Cardiac fibroblast (primary cell): ENCODE data around the gene TNNC2.

ENCODE experiments used
- DNase-seq, 2 donors: peaks; one replicate each; pipeline versions ENCODE4 v3.0.0 to v3.0.0-alpha.2; 2010; ENCODE audit warnings: low read depth in 2 of 2
- H3K4me3 ChIP-seq, 2 donors: replicated peaks in 1 of 2; 1 replicate in 1 of 2; 2 replicates in 1 of 2; pipeline ENCODE4 v1.5.1; 2011; ENCODE audit warnings: low read depth in 2 of 2, low read length in 2 of 2, mild to moderate bottlenecking in 2 of 2, moderate library complexity in 1 of 2
- TF ChIP-seq, protein P1 (sequence below): IDR thresholded peaks from one replicate; pipeline ENCODE4 v1.5.1; 2011; ENCODE audit warnings: low read depth, mild to moderate bottlenecking, low read length, inconsistent platforms

TNNC2 gene

DNA sequence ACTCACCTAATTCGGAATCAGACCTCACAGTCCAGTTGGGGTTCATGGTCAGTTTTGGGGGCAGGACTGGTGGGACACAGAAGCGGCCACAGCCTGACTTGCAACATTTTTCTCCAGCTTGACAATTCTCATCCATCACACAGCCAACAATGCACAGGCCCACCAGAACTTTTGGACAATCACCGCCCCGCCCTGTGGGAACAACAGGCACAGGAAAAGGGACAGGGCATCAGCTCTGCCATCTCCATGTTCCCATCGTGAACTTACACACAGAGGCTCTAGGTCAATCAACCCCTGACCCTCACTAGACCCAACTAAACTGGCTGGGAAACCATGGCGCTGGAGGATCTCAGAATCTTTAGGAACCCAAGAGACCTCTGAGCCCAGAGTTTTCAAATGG, 51.7 kb downstream of the TNNC2 start:
- H3K4me3 ChIP-seq: no peak overlapping the region
- no peak for DNase-seq
- TF ChIP-seq, protein P1, sequence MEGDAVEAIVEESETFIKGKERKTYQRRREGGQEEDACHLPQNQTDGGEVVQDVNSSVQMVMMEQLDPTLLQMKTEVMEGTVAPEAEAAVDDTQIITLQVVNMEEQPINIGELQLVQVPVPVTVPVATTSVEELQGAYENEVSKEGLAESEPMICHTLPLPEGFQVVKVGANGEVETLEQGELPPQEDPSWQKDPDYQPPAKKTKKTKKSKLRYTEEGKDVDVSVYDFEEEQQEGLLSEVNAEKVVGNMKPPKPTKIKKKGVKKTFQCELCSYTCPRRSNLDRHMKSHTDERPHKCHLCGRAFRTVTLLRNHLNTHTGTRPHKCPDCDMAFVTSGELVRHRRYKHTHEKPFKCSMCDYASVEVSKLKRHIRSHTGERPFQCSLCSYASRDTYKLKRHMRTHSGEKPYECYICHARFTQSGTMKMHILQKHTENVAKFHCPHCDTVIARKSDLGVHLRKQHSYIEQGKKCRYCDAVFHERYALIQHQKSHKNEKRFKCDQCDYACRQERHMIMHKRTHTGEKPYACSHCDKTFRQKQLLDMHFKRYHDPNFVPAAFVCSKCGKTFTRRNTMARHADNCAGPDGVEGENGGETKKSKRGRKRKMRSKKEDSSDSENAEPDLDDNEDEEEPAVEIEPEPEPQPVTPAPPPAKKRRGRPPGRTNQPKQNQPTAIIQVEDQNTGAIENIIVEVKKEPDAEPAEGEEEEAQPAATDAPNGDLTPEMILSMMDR: no peak

DNA sequence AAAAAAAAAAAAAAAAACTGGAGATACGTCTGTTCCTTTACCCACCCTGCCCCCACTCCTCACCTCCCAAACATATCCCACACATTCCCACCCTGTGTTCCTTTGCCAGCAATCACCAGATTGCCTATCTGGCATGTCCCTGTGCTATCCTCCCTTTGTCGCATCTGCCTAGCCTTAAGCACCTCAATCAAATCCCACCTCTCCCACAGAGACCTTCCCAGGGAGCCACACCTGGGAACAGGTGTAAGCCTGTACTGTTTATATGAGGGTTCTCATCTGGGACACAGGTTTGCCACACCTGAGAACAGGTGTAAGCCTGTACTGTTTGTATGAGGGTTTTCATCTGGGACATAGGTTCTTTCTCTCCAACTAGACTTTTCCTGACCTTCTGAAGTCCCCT, 52.2 kb downstream of the TNNC2 start:
- TF ChIP-seq, protein P1: no peak
- no peak overlapping the region for H3K4me3 ChIP-seq
- no peak for DNase-seq
